H9 (cell line): ENCODE data around the gene ADPRH. TPM values are rescaled to one million over a fixed set of nuclear protein-coding genes. Genes with fewer than 3 reads are reported as not detected.

Source experiments
- DNase-seq: peaks from one replicate; pipeline ENCODE4 v3.0.0-alpha.2; 2017
- H2AFZ ChIP-seq: one replicate; pipeline ENCODE4 v1.6.1; 2013; ENCODE audit warnings: mild to moderate bottlenecking, low read length, control low read depth, moderate library complexity
- H2AK5ac ChIP-seq: 2 replicates; pipeline ENCODE4 v1.6.1; 2013; ENCODE audit warnings: low read length, control low read depth, mixed read lengths; ENCODE audit not compliant: insufficient read length
- H2BK120ac ChIP-seq: one replicate; pipeline ENCODE4 v1.6.1; 2013; ENCODE audit warnings: low read depth, mild to moderate bottlenecking, low read length, control low read depth, inconsistent platforms; ENCODE audit not compliant: poor library complexity, severe bottlenecking
- H2BK12ac ChIP-seq: 2 replicates; pipeline ENCODE4 v1.6.1; 2013; ENCODE audit warnings: low read length, control low read depth, mixed read lengths, low read depth; ENCODE audit not compliant: insufficient read length
- H2BK15ac ChIP-seq: 2 replicates; pipeline ENCODE4 v1.6.1; 2013; ENCODE audit warnings: low read depth, low read length, control low read depth
- H2BK20ac ChIP-seq: one replicate; pipeline ENCODE4 v1.6.1; 2013; ENCODE audit warnings: low read depth, mild to moderate bottlenecking, low read length, control low read depth, inconsistent platforms; ENCODE audit not compliant: poor library complexity, severe bottlenecking
- H2BK5ac ChIP-seq: 2 replicates; pipeline ENCODE4 v1.6.1; 2013; ENCODE audit warnings: low read length, control low read depth, mixed read lengths; ENCODE audit not compliant: insufficient read length
- H3K14ac ChIP-seq: 2 replicates; pipeline ENCODE4 v1.6.1; 2013; ENCODE audit warnings: low read length, control low read depth; ENCODE audit not compliant: insufficient read depth
- H3K18ac ChIP-seq: 2 replicates; pipeline ENCODE4 v1.6.1; 2013; ENCODE audit warnings: low read depth, mild to moderate bottlenecking, mixed read lengths, low read length, control low read depth; ENCODE audit not compliant: insufficient read length
- H3K23ac ChIP-seq: 2 replicates; pipeline ENCODE4 v1.6.1; 2013; ENCODE audit warnings: low read length, control low read depth, mixed read lengths, low read depth; ENCODE audit not compliant: insufficient read length
- H3K23me2 ChIP-seq: 2 replicates; pipeline ENCODE4 v1.6.1; 2013; ENCODE audit warnings: low read depth, mild to moderate bottlenecking, mixed read lengths, low read length, control low read depth; ENCODE audit not compliant: insufficient read length, poor library complexity, severe bottlenecking
- H3K27ac ChIP-seq: 2 replicates; pipeline ENCODE4 v1.5.1; 2013; ENCODE audit warnings: low read length, control low read depth, mixed read lengths, low read depth; ENCODE audit not compliant: insufficient read length
- H3K27me3 ChIP-seq: 2 replicates; pipeline ENCODE4 v1.6.1; 2013; ENCODE audit warnings: low read length, control low read depth, inconsistent platforms; ENCODE audit not compliant: insufficient read depth
- H3K4ac ChIP-seq: 2 replicates; pipeline ENCODE4 v1.6.1; 2013; ENCODE audit warnings: low read depth, mild to moderate bottlenecking, control low read depth, inconsistent platforms, low read length, moderate library complexity
- H3K4me1 ChIP-seq: 2 replicates; pipeline ENCODE4 v1.6.1; 2013; ENCODE audit warnings: low read length, control low read depth, inconsistent platforms; ENCODE audit not compliant: insufficient read depth
- H3K4me2 ChIP-seq: 2 replicates; pipeline ENCODE4 v1.6.1; 2013; ENCODE audit warnings: low read length, control low read depth, mixed read lengths; ENCODE audit not compliant: insufficient read length, insufficient read depth
- H3K56ac ChIP-seq: 2 replicates; pipeline ENCODE4 v1.6.1; 2013; ENCODE audit warnings: low read depth, mild to moderate bottlenecking, mixed read lengths, low read length, control low read depth; ENCODE audit not compliant: insufficient read length
- H3K79me1 ChIP-seq: 2 replicates; pipeline ENCODE4 v1.6.1; 2013; ENCODE audit warnings: low read depth, mild to moderate bottlenecking, moderate library complexity, low read length, control low read depth, inconsistent platforms; ENCODE audit not compliant: insufficient read depth, poor library complexity, severe bottlenecking
- H3K79me2 ChIP-seq: 2 replicates; pipeline ENCODE4 v1.6.1; 2013; ENCODE audit warnings: low read length, control low read depth, inconsistent platforms; ENCODE audit not compliant: insufficient read depth
- H3K9ac ChIP-seq: 2 replicates; pipeline ENCODE4 v1.6.1; 2013; ENCODE audit warnings: low read length, control low read depth, mixed read lengths; ENCODE audit not compliant: insufficient read length; ENCODE audit errors: extremely low read depth
- H3K9me3 ChIP-seq: one replicate; pipeline ENCODE4 v1.6.1; 2013; ENCODE audit warnings: low read depth, low read length, inconsistent platforms; ENCODE audit not compliant: control insufficient read depth
- H3T11ph ChIP-seq: one replicate; pipeline ENCODE4 v1.6.1; 2013; ENCODE audit warnings: mild to moderate bottlenecking, low read length, control low read depth, inconsistent platforms
- H4K20me1 ChIP-seq: one replicate; pipeline ENCODE4 v1.6.1; 2013; ENCODE audit not compliant: control insufficient read depth, insufficient read length, insufficient read depth
- H4K5ac ChIP-seq: 2 replicates; pipeline ENCODE4 v1.6.1; 2013; ENCODE audit warnings: low read depth, mild to moderate bottlenecking, mixed read lengths, low read length, control low read depth; ENCODE audit not compliant: insufficient read length
- H4K8ac ChIP-seq: replicated peaks from 2 replicates; pipeline ENCODE4 v1.6.1; 2013; ENCODE audit warnings: low read length, control low read depth, mixed read lengths, low read depth; ENCODE audit not compliant: insufficient read length
- H4K91ac ChIP-seq: 2 replicates; pipeline ENCODE4 v1.6.1; 2013; ENCODE audit warnings: low read depth, mild to moderate bottlenecking, moderate library complexity, mixed read lengths, low read length, control low read depth; ENCODE audit not compliant: insufficient read length
- H3K27ac Mint-ChIP-seq, 3 experiments: 2 replicates in 2 of 3; 3 replicates in 1 of 3; pipeline ENCODE4 v1.8.0; 2020 to 2021; ENCODE audit warnings: mixed read lengths in 3 of 3, mild to moderate bottlenecking in 1 of 3, moderate library complexity in 1 of 3
- H3K27me3 Mint-ChIP-seq: 2 replicates; pipeline ENCODE4 v1.8.0; 2021; ENCODE audit warnings: low read depth, mild to moderate bottlenecking, moderate library complexity, mixed read lengths
- H3K36me3 Mint-ChIP-seq, 3 experiments: 2 replicates in 2 of 3; 3 replicates in 1 of 3; pipeline ENCODE4 v1.8.0; 2020 to 2021; ENCODE audit warnings: low read depth in 3 of 3, mixed read lengths in 3 of 3; ENCODE audit not compliant: insufficient read depth in 1 of 3
- H3K4me1 Mint-ChIP-seq, 2 experiments: 2 replicates each; pipeline ENCODE4 v1.8.0; 2020; ENCODE audit warnings: mixed read lengths in 2 of 2
- H3K4me3 Mint-ChIP-seq, 2 experiments: 2 replicates in 1 of 2; 3 replicates in 1 of 2; pipeline ENCODE4 v1.8.0; 2020 to 2021; ENCODE audit warnings: mild to moderate bottlenecking in 2 of 2, mixed read lengths in 2 of 2, moderate library complexity in 1 of 2
- H3K9me3 Mint-ChIP-seq, 2 experiments: 2 replicates in 1 of 2; 3 replicates in 1 of 2; pipeline ENCODE4 v1.8.0; 2020; ENCODE audit warnings: mild to moderate bottlenecking in 2 of 2, mixed read lengths in 2 of 2, moderate library complexity in 1 of 2
- WGBS: extraction: QIAGEN DNeasy Blood & Tissue Kit; methylation state at CpG from one replicate; pipeline ENCODE4 v1.1.7; 2013; ENCODE audit warnings: missing lambda C conversion rate, low lambda C conversion rate, mixed read lengths; ENCODE audit not compliant: insufficient read length; ENCODE audit errors: extremely low coverage; 5-methylcytosine and 5-hydroxymethylcytosine counted together
- total RNA-seq: library from RNA; stranded (reverse); gene quantifications from 2 replicates; pipeline ENCODE4 v1.2.1, GENCODE V29; 2021
- TF ChIP-seq, protein P1 (sequence below): fragments of 200-600 bp; sonication (generic); conservative IDR thresholded peaks from 3 replicates; pipeline ENCODE4 v1.8.0; 2021; ENCODE audit warnings: antibody characterized with exemption, mild to moderate bottlenecking

The ADPRH gene
- total RNA-seq, 1 experiment from 2014 or later = 3.1 TPM

DNA sequence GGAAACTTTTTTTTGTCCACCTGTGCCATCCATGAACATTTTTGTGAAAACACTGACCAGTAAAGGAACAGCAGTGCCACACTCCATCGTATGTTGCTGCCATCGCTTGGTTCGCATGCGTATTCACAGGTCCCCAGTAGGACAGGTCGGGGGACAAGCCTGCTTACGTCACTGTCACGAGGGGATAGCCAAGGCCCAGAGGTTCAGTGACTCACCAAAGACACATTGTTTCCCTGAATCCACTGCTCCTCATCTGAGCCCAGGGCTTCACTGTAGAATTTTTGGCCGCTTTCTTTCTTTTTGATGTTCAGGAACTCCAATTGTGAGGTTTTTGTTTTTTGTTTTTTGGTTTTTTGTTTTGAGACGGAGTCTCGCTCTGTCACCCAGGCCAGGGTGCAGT lies 5.9 kb downstream of the ADPRH start:
- Histone ChIP-seq H4K91ac (no peak overlapping the region), H3K27me3 (peaks cover 2% of the 10 kb centered on the region; the same call in 1 of the 2 replicates), H3T11ph (no peak overlapping the region), H4K8ac (no peak overlapping the region), H2BK20ac (no peak overlapping the region), H2AK5ac (no peak overlapping the region), H4K20me1 (no peaks in the 10 kb centered on the region), H3K4me1 (peaks cover 3% of the 10 kb centered on the region; the same call in 1 of the 2 replicates), H3K18ac (no peak overlapping the region), H3K79me1 (no peaks in the 10 kb centered on the region), H3K23ac (no peak overlapping the region), H3K23me2 (peaks cover under 1% of the 10 kb centered on the region), H3K9me3 (no peaks in the 10 kb centered on the region), H3K56ac (no peak overlapping the region), H3K27ac (no peak overlapping the region), H3K4ac (no peak overlapping the region), H4K5ac (no peak overlapping the region), H3K4me2 (no peak overlapping the region), H2BK120ac (no peak overlapping the region), H2BK12ac (no peak overlapping the region), H2BK15ac (no peak overlapping the region), H2BK5ac (no peak overlapping the region), H3K79me2 (no peaks in the 10 kb centered on the region), H3K9ac (no peak overlapping the region), H2AFZ (no peak overlapping the region), H3K14ac (no peak overlapping the region)
- H3K4me1 Mint-ChIP-seq = peaks cover 19 to 28% of the 10 kb centered on the region in 2 experiments
- no peak for DNase-seq
- H3K27ac Mint-ChIP-seq = no peak overlapping the region
- H3K36me3 Mint-ChIP-seq = peaks cover 0 to 7% (median 2%) of the 10 kb centered on the region in 3 experiments; a peak in 4 of 7 replicates
- H3K9me3 Mint-ChIP-seq = peaks cover 3 to 5% of the 10 kb centered on the region in 2 experiments; a peak in 4 of 5 replicates
- peaks cover 8% of the 10 kb centered on the region for H3K27me3 Mint-ChIP-seq
- TF ChIP-seq, protein P1, sequence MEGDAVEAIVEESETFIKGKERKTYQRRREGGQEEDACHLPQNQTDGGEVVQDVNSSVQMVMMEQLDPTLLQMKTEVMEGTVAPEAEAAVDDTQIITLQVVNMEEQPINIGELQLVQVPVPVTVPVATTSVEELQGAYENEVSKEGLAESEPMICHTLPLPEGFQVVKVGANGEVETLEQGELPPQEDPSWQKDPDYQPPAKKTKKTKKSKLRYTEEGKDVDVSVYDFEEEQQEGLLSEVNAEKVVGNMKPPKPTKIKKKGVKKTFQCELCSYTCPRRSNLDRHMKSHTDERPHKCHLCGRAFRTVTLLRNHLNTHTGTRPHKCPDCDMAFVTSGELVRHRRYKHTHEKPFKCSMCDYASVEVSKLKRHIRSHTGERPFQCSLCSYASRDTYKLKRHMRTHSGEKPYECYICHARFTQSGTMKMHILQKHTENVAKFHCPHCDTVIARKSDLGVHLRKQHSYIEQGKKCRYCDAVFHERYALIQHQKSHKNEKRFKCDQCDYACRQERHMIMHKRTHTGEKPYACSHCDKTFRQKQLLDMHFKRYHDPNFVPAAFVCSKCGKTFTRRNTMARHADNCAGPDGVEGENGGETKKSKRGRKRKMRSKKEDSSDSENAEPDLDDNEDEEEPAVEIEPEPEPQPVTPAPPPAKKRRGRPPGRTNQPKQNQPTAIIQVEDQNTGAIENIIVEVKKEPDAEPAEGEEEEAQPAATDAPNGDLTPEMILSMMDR = no peak
- no peak overlapping the region for H3K4me3 Mint-ChIP-seq
- WGBS = no CpG with 5 or more reads among the region's 10 CpGs
